Measurements from ENCODE around the gene CALD1. TPM values are rescaled to one million over a fixed set of nuclear protein-coding genes. Genes with fewer than 3 reads are reported as not detected.

Gene CALD1
- total RNA-seq, 3 donors from 2014 or later, result 252 to 335 (median 266) TPM

DNA sequence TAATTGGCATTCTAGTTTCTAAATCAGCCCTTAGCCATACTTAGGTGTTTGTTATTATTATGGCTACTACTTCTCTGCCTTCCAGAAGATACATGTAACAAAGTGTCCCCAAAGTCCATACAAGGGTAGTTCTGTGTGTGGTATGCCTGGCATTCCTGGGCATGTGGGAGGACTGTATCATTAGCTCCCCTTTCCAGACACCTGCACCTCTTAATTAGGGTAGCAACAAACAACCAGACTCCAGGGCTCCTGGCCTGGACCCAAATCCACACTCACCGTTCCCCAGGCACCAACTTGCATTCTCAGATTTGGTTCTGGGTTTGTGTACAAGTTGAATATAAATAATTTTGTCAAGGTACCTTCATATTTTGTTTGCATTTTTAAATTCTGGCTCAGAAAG lies 15.5 kb upstream of the CALD1 start:
- H3K27ac ChIP-seq, result no peak overlapping the region
- no peak overlapping the region for H3K4me3 ChIP-seq
- H3K36me3 ChIP-seq, result no peaks in the 10 kb centered on the region
- H3K9me3 ChIP-seq, result no peaks in the 10 kb centered on the region
- TF ChIP-seq POLR2A (IDR thresholded peaks at IDR 0.05), result no peak
- peak in 1 of 2 donors; percentile 41 for DNase-seq (ENCODE audit: low spot score in 2 of 2)
- no peaks in the 10 kb centered on the region for H3K27me3 ChIP-seq
- intact Hi-C loops (cut with DNase I; ENCODE audit: low total_unique reads), result no loop called here
- H3K4me1 ChIP-seq, result no peaks in the 10 kb centered on the region

DNA sequence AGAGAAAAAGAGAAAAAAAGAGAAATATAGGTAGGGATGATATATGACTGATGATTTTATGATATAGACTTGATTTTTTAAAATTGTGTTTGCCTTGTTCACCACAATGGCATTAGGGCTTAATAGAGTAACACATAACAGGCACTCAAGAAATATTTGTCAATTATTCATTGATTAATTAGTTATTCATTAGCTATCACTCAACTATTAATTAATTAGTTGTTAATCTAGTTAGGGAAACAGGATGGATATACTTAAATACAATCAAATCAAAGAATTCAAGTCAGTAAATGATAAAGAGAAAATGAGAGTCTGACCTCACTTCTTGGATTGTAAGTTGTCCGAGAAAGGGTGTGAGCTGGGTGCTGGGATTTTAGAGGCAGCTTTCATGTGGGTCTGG lies 15.1 kb upstream of the CALD1 start:
- Histone ChIP-seq H3K27ac (no peak overlapping the region), H3K36me3 (no peaks in the 10 kb centered on the region), H3K4me1 (no peaks in the 10 kb centered on the region), H3K4me3 (no peak overlapping the region), H3K9me3 (no peaks in the 10 kb centered on the region), H3K27me3 (no peaks in the 10 kb centered on the region)
- intact Hi-C loops (cut with DNase I; ENCODE audit: low total_unique reads), result no loop called here
- TF ChIP-seq POLR2A (IDR thresholded peaks at IDR 0.05) (no peak), POLR2AphosphoS5 (IDR thresholded peaks at IDR 0.05) (no peak)
- TF ChIP-seq, protein P1, sequence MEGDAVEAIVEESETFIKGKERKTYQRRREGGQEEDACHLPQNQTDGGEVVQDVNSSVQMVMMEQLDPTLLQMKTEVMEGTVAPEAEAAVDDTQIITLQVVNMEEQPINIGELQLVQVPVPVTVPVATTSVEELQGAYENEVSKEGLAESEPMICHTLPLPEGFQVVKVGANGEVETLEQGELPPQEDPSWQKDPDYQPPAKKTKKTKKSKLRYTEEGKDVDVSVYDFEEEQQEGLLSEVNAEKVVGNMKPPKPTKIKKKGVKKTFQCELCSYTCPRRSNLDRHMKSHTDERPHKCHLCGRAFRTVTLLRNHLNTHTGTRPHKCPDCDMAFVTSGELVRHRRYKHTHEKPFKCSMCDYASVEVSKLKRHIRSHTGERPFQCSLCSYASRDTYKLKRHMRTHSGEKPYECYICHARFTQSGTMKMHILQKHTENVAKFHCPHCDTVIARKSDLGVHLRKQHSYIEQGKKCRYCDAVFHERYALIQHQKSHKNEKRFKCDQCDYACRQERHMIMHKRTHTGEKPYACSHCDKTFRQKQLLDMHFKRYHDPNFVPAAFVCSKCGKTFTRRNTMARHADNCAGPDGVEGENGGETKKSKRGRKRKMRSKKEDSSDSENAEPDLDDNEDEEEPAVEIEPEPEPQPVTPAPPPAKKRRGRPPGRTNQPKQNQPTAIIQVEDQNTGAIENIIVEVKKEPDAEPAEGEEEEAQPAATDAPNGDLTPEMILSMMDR (IDR thresholded peaks at IDR 0.05), result no peak
- no peak for DNase-seq (ENCODE audit: low spot score in 2 of 2)

DNA sequence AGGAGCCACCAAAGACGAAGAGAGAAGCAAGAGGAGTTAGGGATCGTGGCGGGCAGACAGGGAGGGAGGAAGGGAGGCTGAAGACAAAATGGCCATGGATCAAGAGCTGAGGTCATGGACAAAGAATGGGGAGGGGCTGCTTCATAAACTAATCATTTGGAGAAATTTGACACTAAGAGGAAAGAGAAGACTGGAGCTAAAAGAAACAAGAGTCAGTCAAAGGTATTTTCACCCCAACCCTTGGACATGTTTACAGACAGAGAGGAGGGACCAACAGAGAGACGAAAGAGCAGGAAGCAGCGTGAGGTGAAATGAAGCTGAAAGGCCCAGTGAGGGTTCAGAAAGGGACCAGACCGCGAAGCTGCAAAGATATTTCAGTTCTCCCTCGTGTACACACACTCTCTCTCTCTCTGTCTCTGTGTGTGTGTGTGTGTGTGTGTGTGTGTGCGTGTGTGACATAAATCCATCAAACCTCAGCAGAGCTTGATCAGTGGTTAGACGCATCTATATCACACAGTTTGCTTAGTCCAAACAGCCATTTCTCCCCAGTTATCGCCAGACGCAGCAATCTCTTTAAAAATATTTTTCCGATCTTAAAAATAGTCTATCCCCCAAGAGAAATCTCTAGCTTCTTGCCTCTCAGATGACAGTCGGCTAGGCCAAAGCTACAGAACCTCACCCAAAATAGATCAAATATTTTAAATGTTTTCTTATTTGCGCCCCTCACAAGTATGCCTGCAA lies 12.5 kb upstream of the CALD1 start:
- Histone ChIP-seq H3K4me3 (no peak overlapping the region), H3K4me1 (no peaks in the 10 kb centered on the region), H3K36me3 (no peaks in the 10 kb centered on the region), H3K9me3 (no peaks in the 10 kb centered on the region), H3K27me3 (no peaks in the 10 kb centered on the region), H3K27ac (peak overlapping the region in 1 of 2 donors; percentile 53)
- no peak for DNase-seq (ENCODE audit: low spot score in 2 of 2)
- intact Hi-C loops (cut with DNase I; ENCODE audit: low total_unique reads), result no loop called here
- TF ChIP-seq POLR2AphosphoS5 (IDR thresholded peaks at IDR 0.05) (no peak), POLR2A (IDR thresholded peaks at IDR 0.05) (no peak)
- TF ChIP-seq, protein P1 (IDR thresholded peaks at IDR 0.05), result no peak

DNA sequence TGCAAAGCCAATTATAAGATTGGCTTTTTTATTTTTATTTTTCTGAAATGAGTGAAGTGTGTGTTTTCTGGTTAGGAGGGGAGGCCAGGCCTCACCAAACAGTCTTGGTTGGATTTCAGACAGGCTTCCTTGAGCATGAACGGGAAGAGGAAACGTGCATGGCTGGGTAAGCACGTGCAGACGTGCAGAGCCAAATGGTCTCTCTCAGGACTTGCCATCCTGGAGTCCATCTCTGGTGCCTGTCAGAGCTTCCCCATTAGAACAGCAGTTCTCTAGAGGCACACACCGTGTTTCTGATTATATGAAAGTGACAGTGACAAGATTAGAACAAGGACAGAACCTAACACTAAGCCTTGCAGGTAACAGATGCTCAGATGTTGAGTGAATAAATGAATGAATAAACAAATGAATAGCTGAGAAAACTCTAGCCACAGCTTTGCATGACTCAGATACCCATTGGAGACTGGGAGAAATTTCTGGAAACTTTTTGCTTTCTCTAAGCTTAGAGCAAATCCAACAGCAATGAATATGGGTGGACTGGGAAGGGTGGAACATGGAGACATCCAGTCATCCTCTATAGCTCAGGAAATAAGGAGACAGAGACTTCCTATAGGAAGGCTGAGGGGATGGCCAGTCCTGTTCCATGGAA lies 11.8 kb upstream of the CALD1 start:
- TF ChIP-seq POLR2AphosphoS5 (IDR thresholded peaks at IDR 0.05), result no peak
- TF ChIP-seq POLR2A (IDR thresholded peaks at IDR 0.05), result no peak
- TF ChIP-seq, protein P1 (IDR thresholded peaks at IDR 0.05), result no peak
- Histone ChIP-seq H3K36me3 (no peaks in the 10 kb centered on the region), H3K4me3 (no peak overlapping the region), H3K9me3 (no peaks in the 10 kb centered on the region), H3K27ac (peak overlapping the region in 1 of 2 donors; percentile 53), H3K27me3 (no peaks in the 10 kb centered on the region), H3K4me1 (no peaks in the 10 kb centered on the region)
- intact Hi-C loops (cut with DNase I; ENCODE audit: low total_unique reads), result no loop called here
- DNase-seq (ENCODE audit: low spot score in 2 of 2), result no peak

DNA sequence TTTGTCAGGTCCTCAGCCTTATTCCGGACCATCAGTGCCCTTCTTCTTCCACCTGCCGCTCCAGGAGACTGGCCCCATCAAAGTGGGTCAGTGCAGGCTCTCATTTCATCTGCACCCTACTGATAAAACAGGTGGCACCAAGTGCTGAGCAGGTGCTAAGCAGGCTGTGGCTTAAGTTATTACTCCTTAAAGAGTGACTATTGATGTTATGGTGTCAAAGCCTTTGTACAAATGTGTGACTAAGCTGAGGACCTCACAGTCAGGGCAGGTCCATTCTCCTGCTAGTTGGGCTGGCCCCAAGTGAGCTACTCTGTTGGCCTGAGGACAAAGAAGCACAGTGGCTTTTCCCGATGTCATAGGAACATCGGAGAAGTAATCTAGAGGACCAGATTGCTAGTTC lies 11.2 kb upstream of the CALD1 start:
- DNase-seq (ENCODE audit: low spot score in 2 of 2), result no peak
- no peaks in the 10 kb centered on the region for H3K36me3 ChIP-seq
- TF ChIP-seq POLR2A (IDR thresholded peaks at IDR 0.05), result no peak
- TF ChIP-seq POLR2AphosphoS5 (IDR thresholded peaks at IDR 0.05), result no peak
- TF ChIP-seq, protein P1 (IDR thresholded peaks at IDR 0.05), result no peak
- H3K4me3 ChIP-seq, result no peak overlapping the region
- H3K27me3 ChIP-seq, result no peaks in the 10 kb centered on the region
- intact Hi-C loops (cut with DNase I; ENCODE audit: low total_unique reads), result no loop called here
- peak overlapping the region in 1 of 2 donors; percentile 53 for H3K27ac ChIP-seq
- no peaks in the 10 kb centered on the region for H3K9me3 ChIP-seq
- no peaks in the 10 kb centered on the region for H3K4me1 ChIP-seq
